Endothelial cell of umbilical vein (primary cell): ENCODE measurements around the gene FERMT2. TPM values are rescaled to one million over a fixed set of nuclear protein-coding genes. Genes with fewer than 3 reads are reported as not detected.

ENCODE experiments used
- BruUV-seq: library from RNA; stranded (reverse); fragments of 400-500 nt; replicated peaks from 2 replicates; lab custom pipeline; 2021; lab: Mats Ljungman, UMichigan
- CTCF ChIA-PET: fragments of 300-600, 350-600 bp; sonication (Branson Sonifier 250); formaldehyde crosslinking; loops from one replicate; lab custom pipeline; 2021; ENCODE audit warnings: antibody characterized with exemption, inconsistent platforms; lab: Charles Lee
- POLR2A ChIA-PET: fragments of 300-600, 350-600 bp; sonication (Branson Sonifier 250); formaldehyde crosslinking; loops from one replicate; lab custom pipeline; 2021; ENCODE audit warnings: antibody characterized with exemption, inconsistent platforms; lab: Charles Lee
- DNase-seq: peaks from one replicate; pipeline ENCODE4 v3.0.0-alpha.2; 2011; ENCODE audit warnings: low read depth, low spot score
- FAIRE-seq: peaks from 2 replicates; lab custom pipeline; 2011; peaks lifted over from hg19 to GRCh38; lab: Jason Lieb, UNC
- H2AFZ ChIP-seq: 2 replicates; pipeline ENCODE4 v1.6.0; 2012; ENCODE audit warnings: low read depth, low read length, control low read depth, inconsistent platforms
- H3K27ac ChIP-seq: 2 replicates; pipeline ENCODE4 v1.5.1; 2011; ENCODE audit warnings: low read depth, mild to moderate bottlenecking, control low read depth, low read length, moderate library complexity; ENCODE audit not compliant: insufficient read depth
- H3K27me3 ChIP-seq, 2 experiments: 2 replicates each; pipeline versions ENCODE4 v1.6.0 to v1.6.1; 2011; ENCODE audit warnings: low read length in 2 of 2, mixed read lengths in 1 of 2; ENCODE audit not compliant: control insufficient read depth in 2 of 2, insufficient read depth in 2 of 2
- H3K36me3 ChIP-seq, 2 experiments: 2 replicates in 1 of 2; 3 replicates in 1 of 2; pipeline ENCODE4 v1.5.1; 2011; ENCODE audit warnings: low read length in 2 of 2, mild to moderate bottlenecking in 1 of 2, moderate library complexity in 1 of 2; ENCODE audit not compliant: control insufficient read depth in 2 of 2, insufficient read depth in 2 of 2; ENCODE audit errors: extremely low read depth in 1 of 2
- H3K4me1 ChIP-seq: 3 replicates; pipeline ENCODE4 v1.5.1; 2011; ENCODE audit warnings: mild to moderate bottlenecking, low read length; ENCODE audit not compliant: control insufficient read depth, insufficient read depth; ENCODE audit errors: extremely low read depth
- H3K4me2 ChIP-seq: 2 replicates; pipeline ENCODE4 v1.6.1; 2011; ENCODE audit warnings: low read length, control low read depth, mixed read lengths; ENCODE audit not compliant: insufficient read depth
- H3K4me3 ChIP-seq, 3 experiments: fragments of 200-600 bp in 1 of 3; sonication (generic), shearing (Covaris generic) in 1 of 3; replicated peaks in 1 of 3; 2 replicates each; pipeline ENCODE4 v1.5.1; 2011 to 2016; ENCODE audit warnings: control low read depth in 3 of 3, low read length in 3 of 3, mild to moderate bottlenecking in 2 of 3, inconsistent platforms in 1 of 3, low read depth in 1 of 3, moderate library complexity in 1 of 3; ENCODE audit not compliant: insufficient read depth in 1 of 3
- H3K79me2 ChIP-seq: 2 replicates; pipeline ENCODE4 v1.6.0; 2012; ENCODE audit warnings: low read length, inconsistent platforms; ENCODE audit not compliant: control insufficient read depth, insufficient read depth
- H3K9ac ChIP-seq: replicated peaks from 2 replicates; pipeline ENCODE3; 2011; ENCODE audit warnings: low read length, control low read depth; ENCODE audit not compliant: insufficient read depth; ENCODE audit errors: extremely low read depth
- H3K9me1 ChIP-seq: replicated peaks from 3 replicates; pipeline ENCODE4 v1.6.0; 2011; ENCODE audit warnings: mild to moderate bottlenecking, low read length; ENCODE audit not compliant: control insufficient read depth, insufficient read depth; ENCODE audit errors: extremely low read depth
- H3K9me3 ChIP-seq: replicated peaks from 2 replicates; pipeline ENCODE4 v1.5.1; 2012; ENCODE audit warnings: low read length, inconsistent platforms; ENCODE audit not compliant: control insufficient read depth, insufficient read depth
- H4K20me1 ChIP-seq: replicated peaks from 2 replicates; pipeline ENCODE3; 2011; ENCODE audit warnings: mild to moderate bottlenecking, low read length; ENCODE audit not compliant: control insufficient read depth, insufficient read depth; ENCODE audit errors: extremely low read depth
- CTCF ChIP-seq, 2 donors: IDR thresholded peaks; 1 replicate in 1 of 2; 2 replicates in 1 of 2; pipeline ENCODE4 v1.5.1; 2011; ENCODE audit warnings: low read length in 2 of 2, mild to moderate bottlenecking in 2 of 2, moderate library complexity in 2 of 2, control low read depth in 1 of 2, inconsistent platforms in 1 of 2, low read depth in 1 of 2; ENCODE audit not compliant: insufficient read depth in 1 of 2; ENCODE audit errors: extremely low read depth in 1 of 2
- EZH2 ChIP-seq: IDR thresholded peaks from 2 replicates; pipeline ENCODE4 v1.6.1; 2012; ENCODE audit warnings: borderline replicate concordance, low read depth, mild to moderate bottlenecking, moderate library complexity, low read length, inconsistent platforms; ENCODE audit not compliant: severe bottlenecking
- FOS ChIP-seq: IDR thresholded peaks from 2 replicates; pipeline ENCODE4 v1.6.1; 2011; ENCODE audit warnings: mild to moderate bottlenecking, low read length, moderate library complexity, borderline replicate concordance; ENCODE audit not compliant: insufficient read depth
- GATA2 ChIP-seq: IDR thresholded peaks from 2 replicates; pipeline ENCODE4 v1.7.0; 2011; ENCODE audit warnings: low read depth, mild to moderate bottlenecking, moderate library complexity, mixed read lengths, low read length; ENCODE audit not compliant: insufficient read length, insufficient read depth
- JUN ChIP-seq: IDR thresholded peaks from 2 replicates; pipeline ENCODE4 v1.6.1; 2011; ENCODE audit warnings: borderline replicate concordance, low read depth; ENCODE audit not compliant: insufficient read length, insufficient read depth
- MAX ChIP-seq: IDR thresholded peaks from 2 replicates; pipeline ENCODE4 v1.6.1; 2011; ENCODE audit not compliant: insufficient read depth, insufficient read length
- MYC ChIP-seq: IDR thresholded peaks from one replicate; pipeline ENCODE4 v1.6.1; 2011; ENCODE audit warnings: mild to moderate bottlenecking, low read depth, low read length
- POLR2A ChIP-seq: IDR thresholded peaks from 2 replicates; pipeline ENCODE4 v1.6.1; 2012; ENCODE audit warnings: low read depth, mild to moderate bottlenecking, control low read depth, low read length
- dilution Hi-C: fragments of 300-500 bp; cut with MboI; formaldehyde crosslinking; loops from one replicate; pipeline ENCODE4 v1.15.0; 2019; ENCODE audit warnings: low sequenced_read_pairs; ENCODE audit not compliant: extremely low pct_ligation_motif_present
- intact Hi-C: fragments of 100-400 bp; cut with micrococcal nuclease; formaldehyde crosslinking; loops from one replicate; pipeline ENCODE4 v1.10.0; 2022
- polyA plus RNA-seq, 4 experiments: library from polyadenylated mRNA; depleted of rRNA in 3 of 4; stranded (reverse) in 3 of 4; unstranded in 1 of 4; fragments of >200 nt; gene quantifications; 2 replicates each; pipeline versions ENCODE4 v1.2.1 to v1.2.3, GENCODE V29; 2011 to 2012; ENCODE audit warnings: missing spikeins in 1 of 4
- total RNA-seq: library from RNA; stranded (reverse); gene quantifications from 2 replicates; pipeline ENCODE4 v1.2.3, GENCODE V29; 2021

The FERMT2 gene
- total and polyA plus RNA-seq, 2 donors (not counting 3 experiments of a cell fraction or from before 2014, with no cell fraction given): 58.7 to 108 TPM

- no TSS peak for BruUV-seq
- no peaks in the 10 kb centered on the region for H3K36me3 ChIP-seq
- H4K20me1 ChIP-seq: no peaks in the 10 kb centered on the region
- no peak overlapping the region for H3K4me3 ChIP-seq
- no peaks in the 10 kb centered on the region for H3K9me3 ChIP-seq
- no peak overlapping the region for H3K9ac ChIP-seq
- H3K27me3 ChIP-seq: peaks cover 0 to 3% of the 10 kb centered on the region in 2 experiments
- no peak for TF ChIP-seq CTCF (IDR thresholded peaks at IDR 0.05; ENCODE audit: extremely low read depth in 1 of 2, insufficient read depth in 1 of 2, low read depth in 1 of 2, low read length in 2 of 2)
- no peak for TF ChIP-seq FOS
- TF ChIP-seq MYC: no peak
- TF ChIP-seq MAX: no peak
- TF ChIP-seq GATA2: no peak
- no peak for TF ChIP-seq JUN
- no peak for TF ChIP-seq POLR2A
- no peak for TF ChIP-seq EZH2
- FAIRE-seq (no peak), DNase-seq (no peak)
- POLR2A ChIA-PET: no interaction called here
- no peaks in the 10 kb centered on the region for H3K4me1 ChIP-seq
- intact Hi-C loops (no loop called here), dilution Hi-C loops (no loop called here)
- no peaks in the 10 kb centered on the region for H3K79me2 ChIP-seq
- CTCF ChIA-PET: interaction anchor here (0.9 to 1.7 kb wide), 3 partner anchors 59 to 171 kb away, joined by 3 to 5 read pairs (median 3); no protein-coding TSS in a partner anchor
- no peak overlapping the region for H3K4me2 ChIP-seq
- no peaks in the 10 kb centered on the region for H3K9me1 ChIP-seq
- no peak overlapping the region for H2AFZ ChIP-seq
- no peak overlapping the region for H3K27ac ChIP-seq
Measured at GRCh38 chr14:52996493-52996892, 45.6 kb upstream of the FERMT2 start.
